NCI-H2196 (cell line): Measurements from ENCODE around the gene GPR22.

Source experiments
- DNase-seq: peaks from one replicate; lab custom pipeline; 2025; ENCODE audit not compliant: unreplicated experiment; lab: John Stamatoyannopoulos, UW

Gene GPR22

DNA sequence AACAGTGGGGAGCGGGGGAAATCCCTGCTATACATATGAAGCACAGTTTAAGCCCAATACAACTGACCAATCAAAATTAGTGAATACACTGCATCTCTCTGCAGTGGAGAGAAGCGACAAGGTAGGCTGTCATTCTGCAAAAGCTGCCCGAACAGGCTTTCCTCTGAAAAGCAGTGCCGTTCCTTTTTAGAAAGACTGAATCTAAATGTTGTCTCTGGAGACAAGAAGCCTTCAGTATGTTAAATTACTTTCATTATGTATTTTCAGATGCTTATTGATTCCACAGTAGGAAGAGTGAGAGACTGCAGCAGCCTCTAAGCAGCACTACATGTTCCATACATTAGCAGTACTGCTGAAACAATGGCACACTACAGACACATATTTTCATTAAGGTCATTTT is at the start of gene GPR22:
Gene GPR22, plus strand, starts transcription at position 129 of the 400 bp plus-strand sequence. CDS start 4,004 bp downstream, outside the sequence.
- no peak for DNase-seq

GRCh38 chr7:107427462-107427861 is 42.4 kb upstream of the GPR22 start:
- no peak for DNase-seq

- DNase-seq = no peak
These were observed 41.2 kb upstream of the GPR22 start for GRCh38 chr7:107428642-107429041.

DNA sequence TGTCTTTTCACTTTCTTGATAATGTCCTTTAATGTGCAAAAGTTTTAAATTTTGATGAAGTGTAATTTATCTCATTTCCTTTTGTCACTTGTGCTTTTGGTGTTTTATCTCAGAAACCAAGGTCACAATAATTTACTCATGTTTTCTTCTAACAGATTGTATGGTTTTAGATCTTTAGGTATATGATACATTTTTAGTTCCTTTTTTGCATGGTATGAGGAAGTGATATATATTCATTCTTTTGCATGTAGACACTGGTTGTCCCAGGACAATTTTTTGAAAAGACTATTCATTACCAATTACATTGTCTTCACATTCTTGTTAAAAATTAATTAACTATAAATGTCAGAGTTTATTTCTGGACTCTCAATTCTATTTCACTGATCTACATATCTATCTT is 39.8 kb upstream of the GPR22 start:
- no peak for DNase-seq

GRCh38 chr7:107432261-107432660 is 37.6 kb upstream of the GPR22 start:
- no peak for DNase-seq

DNA sequence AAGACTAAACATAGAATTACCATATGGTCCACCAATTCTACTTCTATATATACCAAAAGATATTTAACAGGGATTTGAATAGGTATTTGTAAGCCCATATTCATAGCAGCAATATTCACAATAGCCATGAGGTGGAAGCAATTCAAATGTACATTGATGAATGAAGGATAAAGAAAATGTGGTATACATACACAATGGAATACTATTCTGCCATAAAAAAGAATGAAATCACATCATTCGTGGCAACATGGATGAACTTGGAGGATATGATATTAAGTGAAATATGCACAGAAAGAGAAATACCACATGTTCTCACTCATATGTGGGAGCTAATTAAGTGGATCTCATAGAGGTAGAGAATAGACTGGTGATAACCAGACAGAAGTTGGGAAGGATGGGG is 34.1 kb upstream of the GPR22 start:
- no peak for DNase-seq

GRCh38 chr7:107439025-107439424 is 30.8 kb upstream of the GPR22 start:
- DNase-seq = no peak

DNA sequence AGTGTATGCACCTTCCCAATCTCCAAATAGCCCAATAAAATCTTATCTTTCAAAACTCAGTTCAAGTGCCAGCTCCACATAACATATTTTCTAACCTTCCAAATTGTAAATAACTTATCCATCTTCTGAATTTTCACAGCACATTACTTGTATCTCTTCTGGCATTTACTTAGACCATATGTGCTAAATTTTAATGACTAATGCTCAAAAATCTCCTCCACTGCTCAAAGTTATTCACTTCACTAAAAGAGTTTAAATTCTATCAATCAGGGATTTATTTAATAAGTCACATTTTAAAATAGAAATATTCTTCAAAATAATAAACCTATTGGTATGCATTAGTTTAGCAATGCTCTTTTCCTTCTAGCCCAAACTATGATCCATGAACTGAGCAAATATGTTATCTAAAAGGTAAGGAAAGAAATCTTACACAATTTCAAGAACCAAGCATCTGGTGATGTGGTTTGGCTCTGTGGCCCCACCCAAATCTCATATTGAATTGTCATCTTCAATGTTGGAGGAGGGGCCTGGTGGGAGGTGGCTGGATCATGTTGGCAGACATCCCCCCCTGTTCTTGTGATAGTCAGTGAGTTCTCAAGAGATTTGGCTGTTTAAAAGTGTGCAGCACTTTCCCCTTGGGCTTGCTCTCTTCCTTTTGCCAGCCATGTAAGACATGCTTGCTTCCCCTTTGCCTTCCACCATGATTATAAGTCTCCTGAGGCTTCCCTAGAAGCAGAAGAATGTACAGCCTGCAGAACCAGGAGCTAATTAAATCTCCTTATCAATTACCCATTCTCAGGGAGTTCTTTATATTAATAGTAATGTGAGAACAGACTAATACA is 28.1 kb upstream of the GPR22 start:
- DNase-seq = no peak

GRCh38 chr7:107442678-107443077 is 27.2 kb upstream of the GPR22 start:
- no peak for DNase-seq

- no peak for DNase-seq
These were observed 23.3 kb upstream of the GPR22 start for GRCh38 chr7:107446531-107446930.

GRCh38 chr7:107446988-107447387 is 22.9 kb upstream of the GPR22 start:
- DNase-seq = no peak

DNA sequence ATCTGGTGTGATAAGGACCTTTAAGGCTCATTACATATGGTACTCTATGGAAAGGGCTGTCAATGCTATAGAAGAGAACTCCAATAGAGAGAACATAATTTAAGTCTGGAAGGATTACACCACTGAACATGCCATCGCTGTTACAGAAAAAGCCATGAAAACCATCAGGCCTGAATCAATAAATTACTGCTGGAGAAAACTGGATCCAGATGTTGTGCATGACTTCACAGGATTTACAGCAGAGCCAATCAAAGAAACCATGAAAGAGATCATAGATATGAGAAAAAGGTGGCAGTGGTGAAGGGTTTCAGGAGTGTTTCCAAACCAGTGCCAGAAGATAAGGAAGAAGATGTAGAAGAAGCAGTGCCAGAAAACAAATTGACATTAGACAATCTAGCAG is 18.9 kb upstream of the GPR22 start:
- no peak for DNase-seq

- no peak for DNase-seq
These were observed 16.5 kb upstream of the GPR22 start for GRCh38 chr7:107453388-107453787.

- DNase-seq = no peak
These were observed 7.8 kb upstream of the GPR22 start for GRCh38 chr7:107461938-107462533.

- DNase-seq = peak; percentile 67
These were observed 6.4 kb upstream of the GPR22 start for GRCh38 chr7:107463139-107464078.

GRCh38 chr7:107464666-107465226 is 5.1 kb upstream of the GPR22 start:
- DNase-seq = no peak

GRCh38 chr7:107467972-107468371 is 1.9 kb upstream of the GPR22 start:
- DNase-seq = no peak

DNA sequence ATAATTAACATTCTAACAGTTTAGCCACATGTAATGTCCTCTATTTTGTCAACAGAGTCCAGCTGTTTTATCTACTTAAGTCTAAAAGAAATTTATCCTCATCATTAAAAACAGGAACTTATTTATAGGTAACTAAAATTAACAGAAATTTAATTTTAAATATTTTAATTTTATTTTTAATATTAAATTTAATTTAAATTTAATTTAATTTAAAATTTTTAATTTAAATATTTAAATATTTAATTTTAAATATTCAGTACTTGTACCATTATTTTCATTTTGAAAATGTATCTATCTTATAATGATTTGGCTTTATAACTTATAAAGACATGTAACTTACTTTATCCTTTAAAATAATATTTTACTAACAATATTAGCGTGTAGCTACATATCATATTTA is 1.0 kb upstream of the GPR22 start:
- no peak for DNase-seq

- no peak for DNase-seq
These were observed 1.6 kb downstream of the GPR22 start for GRCh38 chr7:107471292-107472070.

GRCh38 chr7:107472116-107472515 is 2.3 kb downstream of the GPR22 start:
- DNase-seq = no peak
